NCI-H446 treated with DMSO at 0.1 percent for 48 hours (cell line): ENCODE data around the gene ANKRD17.
A peak's percentile ranks its signal among the peaks of the same experiment; 100 is the strongest.

Experiments
- DNase-seq: peaks from one replicate; lab custom pipeline; 2025; lab: John Stamatoyannopoulos, UW

The ANKRD17 gene

GRCh38 chr4:73129319-73129718 lies 129.3 kb downstream of the ANKRD17 start:
- no peak for DNase-seq

- no peak for DNase-seq
These were observed 130.7 kb downstream of the ANKRD17 start for GRCh38 chr4:73127839-73128453.

GRCh38 chr4:73109493-73109892 lies 149.1 kb downstream of the ANKRD17 start:
- DNase-seq: no peak

GRCh38 chr4:73104695-73105094 lies 153.9 kb downstream of the ANKRD17 start:
- DNase-seq: no peak

DNA sequence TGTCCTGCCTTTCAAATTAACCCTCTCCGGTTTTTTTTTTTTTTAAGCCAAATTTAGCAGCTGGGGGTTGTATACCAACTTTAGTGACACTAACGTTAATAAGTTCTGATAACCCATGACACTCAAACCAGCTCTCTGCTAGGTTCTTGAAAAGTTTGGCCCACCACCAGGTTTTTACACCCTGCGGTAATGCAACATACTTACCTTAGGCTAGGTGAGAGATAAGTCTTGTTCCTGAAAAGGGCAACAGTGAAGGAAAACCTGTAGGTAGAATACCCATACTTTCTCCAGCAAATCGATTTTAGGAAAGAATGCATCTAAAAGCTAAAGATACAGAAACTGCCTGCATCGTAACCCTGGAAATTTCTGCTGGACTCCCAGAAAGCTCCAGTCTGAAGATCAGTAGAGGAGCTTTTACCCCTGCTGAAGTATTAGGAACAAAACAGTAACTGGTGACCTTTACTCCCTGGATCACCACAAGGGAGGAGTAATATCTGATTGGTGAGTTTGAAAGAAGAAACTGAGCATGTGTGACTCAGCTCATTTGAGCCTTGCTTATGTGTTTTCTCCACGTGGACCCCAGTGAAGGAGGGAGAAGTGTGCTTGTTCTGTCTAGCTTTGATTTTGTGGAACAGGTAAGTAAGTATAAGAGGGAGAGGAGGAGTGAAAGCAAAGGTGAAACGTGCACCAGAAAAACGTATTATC lies 154.6 kb downstream of the ANKRD17 start:
- no peak for DNase-seq

DNA sequence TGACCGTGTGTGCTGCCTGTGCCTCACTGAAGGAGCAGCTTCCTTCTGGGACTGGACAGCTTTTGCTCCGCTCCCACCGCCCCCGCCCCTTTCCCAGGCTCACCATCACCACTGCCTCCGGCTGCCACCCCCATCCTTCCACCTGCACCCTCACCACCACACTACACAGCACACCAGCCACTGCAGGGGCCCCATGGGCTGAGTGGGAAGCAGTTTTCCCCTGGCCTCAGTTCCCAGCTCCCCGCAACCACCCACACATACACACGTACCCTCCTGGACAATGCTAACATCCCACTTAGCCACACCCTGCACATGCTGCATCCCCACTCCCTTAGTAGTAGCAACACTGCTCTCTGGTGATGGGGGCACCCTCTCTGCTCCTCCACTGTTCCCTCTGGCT lies 159.5 kb downstream of the ANKRD17 start:
- no peak for DNase-seq

DNA sequence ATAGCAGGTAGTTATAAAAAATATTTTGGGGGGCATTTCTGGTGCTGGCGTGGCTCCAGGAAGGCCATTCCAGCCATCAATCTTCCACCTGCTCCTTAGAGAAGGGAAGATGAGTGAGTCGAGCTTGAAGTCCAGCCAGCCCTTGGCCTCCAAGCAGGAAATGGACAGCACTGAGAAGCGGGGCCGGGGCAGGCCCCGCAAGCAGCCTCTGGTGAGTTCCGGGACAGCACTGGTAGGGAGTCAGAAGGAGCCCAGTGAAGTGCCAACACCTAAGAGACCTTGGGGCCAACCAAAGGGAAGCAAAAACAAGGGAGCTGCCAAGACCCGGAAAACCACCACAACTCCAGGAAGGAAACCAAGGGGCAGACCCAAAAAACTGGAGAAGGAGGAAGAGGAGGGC lies 159.9 kb downstream of the ANKRD17 start:
- DNase-seq: no peak

- no peak for DNase-seq
These were observed 160.6 kb downstream of the ANKRD17 start for GRCh38 chr4:73098016-73098415.

DNA sequence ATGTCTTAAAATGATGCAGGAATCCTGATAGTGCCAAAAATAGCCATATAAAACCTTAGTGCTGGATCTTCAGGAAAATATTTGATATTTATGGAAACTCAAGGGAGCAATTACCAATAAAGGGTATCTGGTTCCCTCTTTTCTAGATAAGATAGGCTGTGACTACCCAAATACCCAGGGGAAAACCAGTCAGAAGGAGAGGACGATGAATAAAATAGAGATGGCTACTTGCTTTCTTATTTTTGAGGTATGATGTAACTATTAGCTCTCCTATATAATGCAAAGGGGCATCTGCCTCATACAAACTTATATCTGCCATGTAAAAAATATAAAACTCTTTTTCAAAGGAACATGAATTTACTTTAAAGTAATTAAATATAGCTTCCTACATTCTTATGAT lies 165.7 kb downstream of the ANKRD17 start:
- no peak for DNase-seq

GRCh38 chr4:73090738-73091137 lies 167.9 kb downstream of the ANKRD17 start:
- DNase-seq: no peak

GRCh38 chr4:73087871-73088270 lies 170.7 kb downstream of the ANKRD17 start:
- DNase-seq: no peak

DNA sequence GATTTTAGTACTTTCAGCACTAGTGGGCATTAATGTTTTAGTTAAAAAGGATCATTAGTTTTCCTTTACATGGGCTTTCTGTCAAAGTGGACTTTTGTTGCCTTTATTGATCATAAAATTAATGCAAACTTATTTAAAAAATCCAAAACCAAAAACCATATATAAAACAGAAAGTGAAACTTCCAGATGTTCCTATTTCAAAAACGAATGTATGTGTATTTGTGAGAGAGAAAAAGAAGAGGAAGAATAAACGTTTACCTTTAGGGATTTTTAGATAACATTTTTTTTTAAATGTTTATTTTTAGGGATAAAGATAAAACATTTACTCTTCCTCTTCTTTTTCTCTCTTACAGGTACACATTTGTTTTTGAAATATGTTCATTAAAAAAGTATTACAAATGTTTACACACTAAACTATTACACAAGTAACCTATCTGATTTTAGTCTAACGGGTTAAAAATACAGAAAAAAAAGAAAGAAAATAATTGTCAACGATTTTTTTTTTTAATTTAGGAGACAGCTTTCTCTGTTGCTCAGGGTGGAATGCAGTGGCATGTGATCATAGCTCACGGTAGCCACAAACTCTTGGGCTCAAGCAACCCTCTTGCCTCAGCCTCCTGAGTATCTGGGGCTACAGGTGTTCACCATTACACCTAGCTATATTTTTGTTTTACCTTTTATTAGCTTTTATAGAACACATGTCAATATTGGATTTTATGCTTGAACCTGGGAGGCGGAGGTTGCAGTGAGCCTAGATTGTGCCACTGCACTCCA lies 172.3 kb downstream of the ANKRD17 start:
- DNase-seq: no peak

- DNase-seq: no peak
These were observed 177.8 kb downstream of the ANKRD17 start for GRCh38 chr4:73080789-73081188.

GRCh38 chr4:73075832-73076231 lies 182.8 kb downstream of the ANKRD17 start:
- no peak for DNase-seq

DNA sequence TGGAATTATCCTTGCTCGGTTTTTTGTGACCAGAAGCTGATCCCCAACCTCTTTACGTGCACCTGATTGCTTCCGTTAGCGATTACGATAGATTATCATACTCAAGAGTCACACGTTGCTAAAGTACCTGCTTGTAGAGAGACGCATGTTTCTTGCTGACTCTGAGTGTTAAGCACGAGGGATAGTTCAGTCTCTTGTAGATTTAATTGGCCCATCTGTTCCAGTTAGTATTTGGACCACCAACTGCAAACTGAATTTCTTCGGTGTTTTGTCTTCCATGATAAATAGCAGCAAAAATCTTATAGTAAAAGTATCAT lies 188.6 kb downstream of the ANKRD17 start:
- no peak for DNase-seq

- peak; percentile 97 for DNase-seq
These were observed 189.1 kb downstream of the ANKRD17 start, which contains the start of gene COX18 for GRCh38 chr4:73069338-73070073. COX18 (minus strand) TSS chr4:73069716; CDS start chr4:73069649, 67 bp downstream.

- DNase-seq: no peak
These were observed 189.9 kb downstream of the ANKRD17 start for GRCh38 chr4:73068491-73069337.

- DNase-seq: no peak
These were observed 190.6 kb downstream of the ANKRD17 start for GRCh38 chr4:73067971-73068394.

DNA sequence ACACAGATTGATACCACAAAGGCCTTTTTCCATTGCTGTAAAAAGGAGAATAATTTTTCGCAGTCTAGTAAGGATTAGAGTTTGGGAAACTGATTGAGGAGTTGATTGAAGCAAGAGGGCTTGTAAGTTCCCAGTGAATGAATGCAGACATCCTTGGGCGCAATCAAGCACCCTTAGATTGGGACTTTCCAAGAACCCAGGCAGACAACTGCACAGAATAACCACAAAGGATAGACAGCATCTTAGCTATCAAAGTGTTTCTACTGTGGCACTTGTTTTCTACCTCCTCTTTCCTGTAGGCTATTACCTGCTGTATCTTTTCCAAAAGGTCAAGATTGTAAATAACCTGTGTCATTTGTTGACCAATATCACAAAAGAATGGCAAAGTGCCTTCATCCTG lies 191.7 kb downstream of the ANKRD17 start:
- DNase-seq: no peak

DNA sequence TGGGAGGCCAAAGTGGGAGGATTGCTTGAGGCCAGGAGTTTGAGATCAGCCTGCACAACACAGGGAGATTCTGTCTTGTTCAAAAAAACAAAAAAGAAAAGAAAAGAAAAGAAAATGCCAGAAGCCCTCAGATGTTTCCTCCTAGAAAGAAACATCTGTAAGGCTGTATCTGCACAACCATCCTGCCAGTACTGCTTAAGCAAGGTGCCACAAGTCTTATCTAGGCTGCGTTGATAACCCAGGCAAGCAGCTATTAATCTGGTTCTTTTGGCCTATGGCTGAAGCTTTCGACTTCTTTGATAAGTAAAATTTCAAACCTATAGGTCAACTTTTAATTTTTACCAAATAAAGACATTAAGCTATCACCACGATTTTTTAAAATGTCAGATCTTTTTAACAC lies 192.2 kb downstream of the ANKRD17 start:
- DNase-seq: no peak

GRCh38 chr4:73064536-73064935 lies 194.1 kb downstream of the ANKRD17 start:
- no peak for DNase-seq
